Renal pelvis (tissue), 3 donors: ENCODE measurements around the gene PRRG4. TPM values are rescaled to one million over a fixed set of nuclear protein-coding genes. Genes with fewer than 3 reads are reported as not detected.

Experiments used
- polyA plus RNA-seq, 3 donors: library from polyadenylated mRNA; unstranded; fragments of 120-200 nt; gene quantifications; one replicate each; pipeline ENCODE4 v1.2.1, GENCODE V29; 2013; ENCODE audit not compliant: insufficient read length in 3 of 3

The PRRG4 gene
- polyA plus RNA-seq, 3 donors: 4.8 to 7.7 (median 5.8) TPM

Other genes starting within 250 kb of the PRRG4 start
- 100 to 1,000 TPM; 625 to 694 (median 681) TPM for gene EIF3M, start 246.1 kb upstream of the PRRG4 start, polyA plus RNA-seq
- gene CCDC73, start 35.3 kb upstream of the PRRG4 start, polyA plus RNA-seq: under 1 TPM; 0.23 to 0.37 (median 0.30) TPM
- gene QSER1, start 62.9 kb downstream of the PRRG4 start, polyA plus RNA-seq: 10 to 100 TPM; 38.6 to 40.5 (median 38.7) TPM
- 1 to 10 TPM; 5.9 to 8.3 (median 8.0) TPM for gene DEPDC7, start 186.0 kb downstream of the PRRG4 start, polyA plus RNA-seq
- gene TCP11L1, start 209.6 kb downstream of the PRRG4 start, polyA plus RNA-seq: 10 to 100 TPM in 2 of 3 donors, 1 to 10 TPM in 1; 9.8 to 13.2 (median 12.7) TPM